HepG2 (cell line): ENCODE data around the gene HINT2. TPM values are rescaled to one million over a fixed set of nuclear protein-coding genes. Genes with fewer than 3 reads are reported as not detected.

Source experiments
- BRD4 ChIP-seq: sonication (generic); formaldehyde crosslinking; IDR thresholded peaks from 2 replicates; pipeline ENCODE4 v1.4.0; 2020; ENCODE audit warnings: missing genetic modification reagents
- CHD2 ChIP-seq: IDR thresholded peaks from 2 replicates; pipeline ENCODE4 v1.6.1; 2011; ENCODE audit warnings: low read depth, low read length, improper control_type of control experiment
- HNRNPH1 ChIP-seq: fragments of 200-400 bp; formaldehyde crosslinking; optimal IDR thresholded peaks from 2 replicates; pipeline ENCODE3; 2017; ENCODE audit warnings: mild to moderate bottlenecking, low read depth, low read length
- HNRNPL ChIP-seq: fragments of 200-400 bp; formaldehyde crosslinking; IDR thresholded peaks from 2 replicates; pipeline ENCODE4 v1.6.1; 2017; ENCODE audit warnings: mild to moderate bottlenecking, low read depth, low read length
- KMT2B ChIP-seq: IDR thresholded peaks from 2 replicates; pipeline ENCODE4 v1.6.1; 2016; ENCODE audit warnings: missing genetic modification reagents, missing compliant biosample characterization
- MIER2 ChIP-seq: IDR thresholded peaks from 2 replicates; pipeline ENCODE4 v1.6.1; 2016; ENCODE audit warnings: missing biosample characterization, missing genetic modification reagents
- NAIF1 ChIP-seq: sonication (generic); formaldehyde crosslinking; IDR thresholded peaks from 2 replicates; pipeline ENCODE4 v1.5.0; 2020; ENCODE audit warnings: mild to moderate bottlenecking, missing genetic modification reagents, borderline replicate concordance
- NFKBIZ ChIP-seq: IDR thresholded peaks from 2 replicates; pipeline ENCODE4 v1.6.1; 2018; ENCODE audit warnings: missing genetic modification reagents, missing compliant biosample characterization
- NR2C2 ChIP-seq: sonication (generic); formaldehyde crosslinking; IDR thresholded peaks from 2 replicates; pipeline ENCODE4 v1.4.0; 2020; ENCODE audit warnings: missing genetic modification reagents, mild to moderate bottlenecking, moderate library complexity, borderline replicate concordance
- ONECUT2 ChIP-seq: sonication (generic); formaldehyde crosslinking; IDR thresholded peaks from 2 replicates; pipeline ENCODE4 v1.4.0; 2020; ENCODE audit warnings: missing genetic modification reagents
- PITX1 ChIP-seq: sonication (generic); formaldehyde crosslinking; IDR thresholded peaks from 2 replicates; pipeline ENCODE4 v1.5.1; 2020; ENCODE audit warnings: mild to moderate bottlenecking, missing genetic modification reagents
- SAP130 ChIP-seq: IDR thresholded peaks from 2 replicates; pipeline ENCODE4 v1.6.1; 2016; ENCODE audit warnings: low read depth
- SMAD9 ChIP-seq: sonication (generic); formaldehyde crosslinking; IDR thresholded peaks from 2 replicates; pipeline ENCODE4 v1.5.1; 2020; ENCODE audit warnings: mild to moderate bottlenecking, missing genetic modification reagents
- ZNF282 ChIP-seq: fragments of 450-650 bp; IDR thresholded peaks from 2 replicates; pipeline ENCODE4 v1.6.1; 2018; ENCODE audit not compliant: partially characterized antibody
- ZNF335 ChIP-seq: sonication (generic); formaldehyde crosslinking; IDR thresholded peaks from 2 replicates; pipeline ENCODE4 v1.4.0; 2020; ENCODE audit warnings: missing genetic modification reagents
- ZNF34 ChIP-seq: sonication (generic); formaldehyde crosslinking; IDR thresholded peaks from 2 replicates; pipeline ENCODE4 v1.4.0; 2020; ENCODE audit warnings: mild to moderate bottlenecking, missing genetic modification reagents, borderline replicate concordance
- ZNF670 ChIP-seq: sonication (generic); formaldehyde crosslinking; IDR thresholded peaks from 2 replicates; pipeline ENCODE4 v1.8.0; 2022; ENCODE audit warnings: mild to moderate bottlenecking, missing genetic modification reagents, borderline replicate concordance
- ZNF788 ChIP-seq: sonication (generic); formaldehyde crosslinking; IDR thresholded peaks from 2 replicates; pipeline ENCODE4 v1.5.0; 2020; ENCODE audit warnings: mild to moderate bottlenecking, missing genetic modification reagents, borderline replicate concordance
- ZSCAN29 ChIP-seq: sonication (generic); formaldehyde crosslinking; conservative IDR thresholded peaks from 2 replicates; pipeline ENCODE4 v1.4.0; 2020; ENCODE audit warnings: mild to moderate bottlenecking, missing genetic modification reagents
- polyA plus RNA-seq, 8 experiments: library from polyadenylated mRNA; depleted of rRNA in 3 of 8; stranded (reverse) in 7 of 8; unstranded in 1 of 8; fragments of >200 nt; fragmentation: Illumina TruSeq in 4 of 8; extraction: Trizol in 4 of 8; gene quantifications; 2 replicates each; pipeline versions ENCODE4 v1.2.1 to v1.2.3, GENCODE V29; 2011 to 2016; ENCODE audit warnings: low read depth in 4 of 8, missing spikeins in 1 of 8, mixed read lengths in 1 of 8; ENCODE audit not compliant: insufficient read depth in 1 of 8
- total RNA-seq, 5 experiments: library from RNA; depleted of rRNA; stranded (reverse); fragments of >200 nt; fragmentation: Illumina TruSeq; extraction: Trizol; gene quantifications; 2 replicates each; pipeline ENCODE4 v1.2.3, GENCODE V29; 2016; ENCODE audit warnings: low read depth in 1 of 5
- TF ChIP-seq, protein P1 (sequence below): sonication (generic); formaldehyde crosslinking; IDR thresholded peaks from 2 replicates; pipeline ENCODE4 v1.4.0; 2020; ENCODE audit warnings: missing genetic modification reagents, borderline replicate concordance
- TF ChIP-seq, protein P2 (sequence below): sonication (generic); formaldehyde crosslinking; IDR thresholded peaks from 2 replicates; pipeline ENCODE4 v1.4.0; 2020; ENCODE audit warnings: missing genetic modification reagents
- TF ChIP-seq, protein P3 (sequence below): IDR thresholded peaks from 2 replicates; pipeline ENCODE4 v1.6.1; 2012; ENCODE audit warnings: low read length, improper control_type of control experiment
- TF ChIP-seq, protein P4 (sequence below): sonication (generic); formaldehyde crosslinking; IDR thresholded peaks from 2 replicates; pipeline ENCODE4 v1.4.0; 2020; ENCODE audit warnings: mild to moderate bottlenecking, missing genetic modification reagents

HINT2 gene
- total and polyA plus RNA-seq, 2 of the 13 experiments (the other 11 are each of a cell fraction or from before 2014, with no cell fraction given): 37.9 to 56.2 TPM

DNA sequence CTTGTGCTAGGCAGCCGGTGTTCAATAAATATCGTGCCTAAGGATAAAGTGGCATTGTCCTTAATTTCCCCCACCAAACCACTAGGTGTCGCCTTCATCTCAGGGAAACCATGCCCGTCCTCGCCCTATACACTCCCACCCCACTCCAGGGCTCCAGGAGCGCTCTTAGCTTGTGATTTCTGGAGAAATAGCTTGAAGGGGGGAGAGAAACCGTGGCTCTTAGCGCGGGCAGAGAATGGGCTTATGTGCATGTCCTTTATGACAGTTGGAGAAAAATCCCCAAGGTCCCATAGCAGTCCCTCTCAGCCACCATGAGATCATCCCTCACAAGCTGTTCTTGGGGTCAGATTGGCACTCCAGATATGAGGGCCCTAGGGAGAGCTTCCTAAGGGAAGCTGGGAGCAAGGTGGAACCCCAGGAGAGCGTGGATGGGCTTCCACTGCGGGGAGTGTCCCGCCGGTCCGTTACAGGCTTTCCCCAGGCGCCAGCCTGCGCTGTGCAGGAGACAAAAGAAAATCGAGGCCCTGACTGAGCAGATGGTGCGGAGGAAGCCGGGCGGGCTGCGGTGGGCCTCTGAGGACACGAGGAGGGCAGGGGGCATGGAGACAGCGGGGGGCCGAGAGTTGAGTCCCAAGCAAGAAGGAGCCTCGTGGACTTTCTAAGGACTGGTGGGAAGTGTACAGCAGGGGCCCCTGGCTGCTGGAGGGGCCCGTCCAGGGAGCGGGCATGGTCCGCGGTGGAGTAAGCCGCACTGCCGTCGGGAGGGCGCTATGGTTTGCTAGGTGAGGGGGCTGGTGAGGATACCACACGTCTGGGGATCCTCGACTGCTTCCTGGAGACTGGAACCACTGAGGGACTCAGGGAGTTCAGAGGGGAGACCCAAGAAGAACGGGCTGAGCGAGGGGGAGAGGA lies 24.2 kb downstream of the HINT2 start (continued):
- TF ChIP-seq, protein P1, sequence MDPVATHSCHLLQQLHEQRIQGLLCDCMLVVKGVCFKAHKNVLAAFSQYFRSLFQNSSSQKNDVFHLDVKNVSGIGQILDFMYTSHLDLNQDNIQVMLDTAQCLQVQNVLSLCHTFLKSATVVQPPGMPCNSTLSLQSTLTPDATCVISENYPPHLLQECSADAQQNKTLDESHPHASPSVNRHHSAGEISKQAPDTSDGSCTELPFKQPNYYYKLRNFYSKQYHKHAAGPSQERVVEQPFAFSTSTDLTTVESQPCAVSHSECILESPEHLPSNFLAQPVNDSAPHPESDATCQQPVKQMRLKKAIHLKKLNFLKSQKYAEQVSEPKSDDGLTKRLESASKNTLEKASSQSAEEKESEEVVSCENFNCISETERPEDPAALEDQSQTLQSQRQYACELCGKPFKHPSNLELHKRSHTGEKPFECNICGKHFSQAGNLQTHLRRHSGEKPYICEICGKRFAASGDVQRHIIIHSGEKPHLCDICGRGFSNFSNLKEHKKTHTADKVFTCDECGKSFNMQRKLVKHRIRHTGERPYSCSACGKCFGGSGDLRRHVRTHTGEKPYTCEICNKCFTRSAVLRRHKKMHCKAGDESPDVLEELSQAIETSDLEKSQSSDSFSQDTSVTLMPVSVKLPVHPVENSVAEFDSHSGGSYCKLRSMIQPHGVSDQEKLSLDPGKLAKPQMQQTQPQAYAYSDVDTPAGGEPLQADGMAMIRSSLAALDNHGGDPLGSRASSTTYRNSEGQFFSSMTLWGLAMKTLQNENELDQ (CRISPR knock-in tag): no peak
- no peak for TF ChIP-seq PITX1 (CRISPR knock-in tag)
- no peak for TF ChIP-seq ZSCAN29 (CRISPR knock-in tag)
- no peak for TF ChIP-seq NAIF1 (CRISPR knock-in tag)
- no peak for TF ChIP-seq ZNF335 (CRISPR knock-in tag)
- TF ChIP-seq, protein P2, sequence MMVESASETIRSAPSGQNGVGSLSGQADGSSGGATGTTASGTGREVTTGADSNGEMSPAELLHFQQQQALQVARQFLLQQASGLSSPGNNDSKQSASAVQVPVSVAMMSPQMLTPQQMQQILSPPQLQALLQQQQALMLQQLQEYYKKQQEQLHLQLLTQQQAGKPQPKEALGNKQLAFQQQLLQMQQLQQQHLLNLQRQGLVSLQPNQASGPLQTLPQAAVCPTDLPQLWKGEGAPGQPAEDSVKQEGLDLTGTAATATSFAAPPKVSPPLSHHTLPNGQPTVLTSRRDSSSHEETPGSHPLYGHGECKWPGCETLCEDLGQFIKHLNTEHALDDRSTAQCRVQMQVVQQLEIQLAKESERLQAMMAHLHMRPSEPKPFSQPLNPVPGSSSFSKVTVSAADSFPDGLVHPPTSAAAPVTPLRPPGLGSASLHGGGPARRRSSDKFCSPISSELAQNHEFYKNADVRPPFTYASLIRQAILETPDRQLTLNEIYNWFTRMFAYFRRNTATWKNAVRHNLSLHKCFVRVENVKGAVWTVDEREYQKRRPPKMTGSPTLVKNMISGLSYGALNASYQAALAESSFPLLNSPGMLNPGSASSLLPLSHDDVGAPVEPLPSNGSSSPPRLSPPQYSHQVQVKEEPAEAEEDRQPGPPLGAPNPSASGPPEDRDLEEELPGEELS (CRISPR knock-in tag): 0 out of 2 replicates have a peak, but pooled peaks have one; percentile 17
- no peak for TF ChIP-seq MIER2
- TF ChIP-seq, protein P3, sequence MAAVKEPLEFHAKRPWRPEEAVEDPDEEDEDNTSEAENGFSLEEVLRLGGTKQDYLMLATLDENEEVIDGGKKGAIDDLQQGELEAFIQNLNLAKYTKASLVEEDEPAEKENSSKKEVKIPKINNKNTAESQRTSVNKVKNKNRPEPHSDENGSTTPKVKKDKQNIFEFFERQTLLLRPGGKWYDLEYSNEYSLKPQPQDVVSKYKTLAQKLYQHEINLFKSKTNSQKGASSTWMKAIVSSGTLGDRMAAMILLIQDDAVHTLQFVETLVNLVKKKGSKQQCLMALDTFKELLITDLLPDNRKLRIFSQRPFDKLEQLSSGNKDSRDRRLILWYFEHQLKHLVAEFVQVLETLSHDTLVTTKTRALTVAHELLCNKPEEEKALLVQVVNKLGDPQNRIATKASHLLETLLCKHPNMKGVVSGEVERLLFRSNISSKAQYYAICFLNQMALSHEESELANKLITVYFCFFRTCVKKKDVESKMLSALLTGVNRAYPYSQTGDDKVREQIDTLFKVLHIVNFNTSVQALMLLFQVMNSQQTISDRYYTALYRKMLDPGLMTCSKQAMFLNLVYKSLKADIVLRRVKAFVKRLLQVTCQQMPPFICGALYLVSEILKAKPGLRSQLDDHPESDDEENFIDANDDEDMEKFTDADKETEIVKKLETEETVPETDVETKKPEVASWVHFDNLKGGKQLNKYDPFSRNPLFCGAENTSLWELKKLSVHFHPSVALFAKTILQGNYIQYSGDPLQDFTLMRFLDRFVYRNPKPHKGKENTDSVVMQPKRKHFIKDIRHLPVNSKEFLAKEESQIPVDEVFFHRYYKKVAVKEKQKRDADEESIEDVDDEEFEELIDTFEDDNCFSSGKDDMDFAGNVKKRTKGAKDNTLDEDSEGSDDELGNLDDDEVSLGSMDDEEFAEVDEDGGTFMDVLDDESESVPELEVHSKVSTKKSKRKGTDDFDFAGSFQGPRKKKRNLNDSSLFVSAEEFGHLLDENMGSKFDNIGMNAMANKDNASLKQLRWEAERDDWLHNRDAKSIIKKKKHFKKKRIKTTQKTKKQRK: no peak
- TF ChIP-seq NR2C2 (CRISPR knock-in tag): no peak
- TF ChIP-seq ZNF34 (CRISPR knock-in tag): no peak
- TF ChIP-seq ZNF282: no peak
- TF ChIP-seq SMAD9 (CRISPR knock-in tag): no peak
- TF ChIP-seq KMT2B: no peak
- no peak for TF ChIP-seq HNRNPH1
- 0 out of 2 replicates have a peak, but pooled peaks have one; percentile 38 for TF ChIP-seq NFKBIZ (CRISPR knock-in tag)
- TF ChIP-seq, protein P4, sequence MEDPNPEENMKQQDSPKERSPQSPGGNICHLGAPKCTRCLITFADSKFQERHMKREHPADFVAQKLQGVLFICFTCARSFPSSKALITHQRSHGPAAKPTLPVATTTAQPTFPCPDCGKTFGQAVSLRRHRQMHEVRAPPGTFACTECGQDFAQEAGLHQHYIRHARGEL: no peak
- no peak for TF ChIP-seq SAP130 (CRISPR knock-in tag)
- no peak for TF ChIP-seq ZNF788 (CRISPR knock-in tag)
- no peak for TF ChIP-seq HNRNPL
- no peak for TF ChIP-seq ZNF670 (CRISPR knock-in tag)
- TF ChIP-seq BRD4: no peak
- TF ChIP-seq ONECUT2: no peak
- no peak for TF ChIP-seq CHD2
